ENCODE data around the gene EFHC1. TPM values are rescaled to one million over a fixed set of nuclear protein-coding genes. Genes with fewer than 3 reads are reported as not detected.

EFHC1 gene
- total RNA-seq, 1 experiment from 2014 or later, result 12.4 TPM

GRCh38 chr6:52531396-52531795, 111.3 kb downstream of the EFHC1 start:
- no peaks in the 10 kb centered on the region for H3K9me2 ChIP-seq (ENCODE audit: insufficient read depth)
- no peak for TF ChIP-seq ELF1 (IDR thresholded peaks at IDR 0.05; ENCODE audit: borderline replicate concordance, low read depth)
- TF ChIP-seq CBX3 (IDR thresholded peaks at IDR 0.05; ENCODE audit: low read depth), result no peak
- no peak for TF ChIP-seq POLR2AphosphoS5 (IDR thresholded peaks at IDR 0.05; ENCODE audit: low read depth, low read length)
- TF ChIP-seq SRF (IDR thresholded peaks at IDR 0.05; ENCODE audit: low read depth), result no peak
- no peak for TF ChIP-seq YY1 (IDR thresholded peaks at IDR 0.05; ENCODE audit: extremely low read depth, insufficient replicate concordance, low read depth, low read length)
- no peak for TF ChIP-seq ZNF274 (IDR thresholded peaks at IDR 0.05; ENCODE audit: low read depth, low read length)
- TF ChIP-seq TCF7L2 (IDR thresholded peaks at IDR 0.05; ENCODE audit: borderline replicate concordance, extremely low read depth, insufficient read depth, insufficient read length), result no peak
- no peak for TF ChIP-seq SIN3A (IDR thresholded peaks at IDR 0.05; ENCODE audit: low read depth)
- no peak for TF ChIP-seq CEBPB (IDR thresholded peaks at IDR 0.05; ENCODE audit: low read depth)
- TF ChIP-seq JUND (IDR thresholded peaks at IDR 0.05), result no peak
- intact Hi-C loops (cut with micrococcal nuclease), result no loop called here
- no TSS peak for BruUV-seq (replicated peaks)
- no peaks in the 10 kb centered on the region for H3K36me3 ChIP-seq (ENCODE audit: control insufficient read depth in 1 of 2, insufficient read depth in 2 of 2, low read length in 2 of 2)
- ATAC-seq (no peak), DNase-seq (ENCODE audit: low read depth, low spot score) (no peak)
- no peak overlapping the region for H3K4me3 ChIP-seq (replicated peaks in 1 of 2; ENCODE audit: low read depth in 1 of 2, low read length in 2 of 2)
- H3K9ac ChIP-seq (ENCODE audit: low read length), result no peak overlapping the region
- CTCF ChIA-PET, result no interaction called here
- no peaks in the 10 kb centered on the region for H4K20me1 ChIP-seq (ENCODE audit: insufficient read depth)
- POLR2A ChIA-PET, result no interaction called here
- no peak overlapping the region for H3K4me2 ChIP-seq (ENCODE audit: low read length)
- no peak overlapping the region for H2AFZ ChIP-seq (ENCODE audit: low read depth, low read length, poor library complexity, severe bottlenecking)
- no peak overlapping the region for H3K27ac ChIP-seq (ENCODE audit: low read depth, low read length)
- H3K27me3 ChIP-seq (ENCODE audit: insufficient read depth, low read length), result no peaks in the 10 kb centered on the region
- RAD21 ChIA-PET (ENCODE audit: low non-redundant PET in 1 of 2, low total read pairs in 2 of 2, uncharacterized antibody in 2 of 2, unreplicated experiment in 2 of 2), result interaction anchor here in 1 of 2 experiments (0.7 kb wide), 1 partner anchor 246 kb away, joined by 3 read pairs; no protein-coding TSS in a partner anchor
- H3K9me3 ChIP-seq (ENCODE audit: control insufficient read depth in 1 of 2, insufficient read depth in 1 of 2, low read depth in 1 of 2, low read length in 2 of 2), result no peaks in the 10 kb centered on the region
- H3K79me2 ChIP-seq (ENCODE audit: insufficient read depth, low read length), result no peaks in the 10 kb centered on the region
- H3K4me1 ChIP-seq (ENCODE audit: control insufficient read depth in 1 of 2, insufficient read depth in 2 of 2, low read length in 2 of 2), result peaks cover 0 to 10% of the 10 kb centered on the region in 2 experiments; a peak in 1 of 4 replicates

- H3K79me2 ChIP-seq (ENCODE audit: insufficient read depth, low read length), result no peaks in the 10 kb centered on the region
- H3K36me3 ChIP-seq (ENCODE audit: control insufficient read depth in 1 of 2, insufficient read depth in 2 of 2, low read length in 2 of 2), result no peaks in the 10 kb centered on the region
- no peak overlapping the region for H3K27ac ChIP-seq (ENCODE audit: low read depth, low read length)
- TF ChIP-seq EZH2phosphoT487 (IDR thresholded peaks at IDR 0.05; ENCODE audit: borderline replicate concordance) (no peak), EGR1 (IDR thresholded peaks at IDR 0.05; ENCODE audit: low read depth) (no peak), POLR2AphosphoS5 (IDR thresholded peaks at IDR 0.05; ENCODE audit: low read depth, low read length) (no peak)
- ATAC-seq (no peak), DNase-seq (ENCODE audit: low read depth, low spot score) (no peak)
- H3K27me3 ChIP-seq (ENCODE audit: insufficient read depth, low read length), result no peaks in the 10 kb centered on the region
- CTCF ChIA-PET, result no interaction called here
- BruUV-seq (replicated peaks), result TSS peak; percentile 20
- H3K9me2 ChIP-seq (ENCODE audit: insufficient read depth), result no peaks in the 10 kb centered on the region
- no peak overlapping the region for H2AFZ ChIP-seq (ENCODE audit: low read depth, low read length, poor library complexity, severe bottlenecking)
- H4K20me1 ChIP-seq (ENCODE audit: insufficient read depth), result no peaks in the 10 kb centered on the region
- H3K9ac ChIP-seq (ENCODE audit: low read length), result no peak overlapping the region
- H3K4me2 ChIP-seq (ENCODE audit: low read length), result no peak overlapping the region
- intact Hi-C loops (cut with micrococcal nuclease), result no loop called here
- no peaks in the 10 kb centered on the region for H3K9me3 ChIP-seq (ENCODE audit: control insufficient read depth in 1 of 2, insufficient read depth in 1 of 2, low read depth in 1 of 2, low read length in 2 of 2)
- POLR2A ChIA-PET, result no interaction called here
- H3K4me1 ChIP-seq (ENCODE audit: control insufficient read depth in 1 of 2, insufficient read depth in 2 of 2, low read length in 2 of 2), result peaks cover 0 to 7% of the 10 kb centered on the region in 2 experiments; a peak in 1 of 4 replicates
- RAD21 ChIA-PET (ENCODE audit: low non-redundant PET in 1 of 2, low total read pairs in 2 of 2, uncharacterized antibody in 2 of 2, unreplicated experiment in 2 of 2), result no interaction called here
- no peak overlapping the region for H3K4me3 ChIP-seq (replicated peaks in 1 of 2; ENCODE audit: low read depth in 1 of 2, low read length in 2 of 2)
These were observed 111.7 kb downstream of the EFHC1 start for GRCh38 chr6:52531834-52532233.

Measured in HCT116 (cell line).